ENCODE measurements around the gene GPC6.

The GPC6 gene

GRCh38 chr13:94352057-94352456 is 1125.5 kb downstream of the GPC6 start:
- Histone ChIP-seq H3K4me1 (ENCODE audit: insufficient read depth, low read length) (no peaks in the 10 kb centered on the region), H3K27ac (ENCODE audit: low read length) (no peak overlapping the region), H3K4me3 (ENCODE audit: low read length) (no peak overlapping the region), H3K27me3 (ENCODE audit: insufficient read depth, low read length) (no peaks in the 10 kb centered on the region), H3K9ac (ENCODE audit: low read depth, low read length) (no peak overlapping the region), H3K9me3 (ENCODE audit: insufficient read depth, low read depth, low read length) (no peaks in the 10 kb centered on the region), H3K36me3 (ENCODE audit: insufficient read depth, low read depth, low read length) (no peaks in the 10 kb centered on the region)

DNA sequence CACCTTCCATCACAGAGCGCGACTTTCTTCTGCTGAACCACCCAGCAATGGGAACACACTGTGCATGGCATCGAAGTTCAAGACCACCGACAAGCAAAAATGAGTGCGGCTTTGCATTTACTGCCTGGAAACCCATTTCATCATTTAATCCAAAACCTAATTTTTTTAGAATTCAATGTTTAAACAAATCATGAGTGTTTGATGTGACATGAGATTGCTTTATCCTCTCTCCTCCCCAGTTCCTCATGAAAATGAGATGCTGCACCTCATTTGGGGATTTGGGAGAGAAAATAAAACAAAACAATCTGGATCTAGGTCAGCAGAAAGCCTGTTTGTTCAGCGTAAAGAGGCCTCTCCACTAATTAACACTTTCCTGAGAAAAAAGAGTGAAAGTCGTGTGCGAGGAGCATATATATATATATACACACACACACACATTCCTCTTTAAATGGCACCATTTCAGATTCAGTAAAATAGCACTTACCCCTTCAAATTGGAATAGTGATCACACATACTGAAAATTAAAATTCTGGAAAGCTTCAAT is 1126.6 kb downstream of the GPC6 start:
- Histone ChIP-seq H3K27ac (ENCODE audit: low read length) (no peak overlapping the region), H3K9me3 (ENCODE audit: insufficient read depth, low read depth, low read length) (no peaks in the 10 kb centered on the region), H3K36me3 (ENCODE audit: insufficient read depth, low read depth, low read length) (no peaks in the 10 kb centered on the region), H3K27me3 (ENCODE audit: insufficient read depth, low read length) (no peaks in the 10 kb centered on the region), H3K9ac (ENCODE audit: low read depth, low read length) (no peak overlapping the region), H3K4me1 (ENCODE audit: insufficient read depth, low read length) (no peaks in the 10 kb centered on the region), H3K4me3 (ENCODE audit: low read length) (no peak overlapping the region)

DNA sequence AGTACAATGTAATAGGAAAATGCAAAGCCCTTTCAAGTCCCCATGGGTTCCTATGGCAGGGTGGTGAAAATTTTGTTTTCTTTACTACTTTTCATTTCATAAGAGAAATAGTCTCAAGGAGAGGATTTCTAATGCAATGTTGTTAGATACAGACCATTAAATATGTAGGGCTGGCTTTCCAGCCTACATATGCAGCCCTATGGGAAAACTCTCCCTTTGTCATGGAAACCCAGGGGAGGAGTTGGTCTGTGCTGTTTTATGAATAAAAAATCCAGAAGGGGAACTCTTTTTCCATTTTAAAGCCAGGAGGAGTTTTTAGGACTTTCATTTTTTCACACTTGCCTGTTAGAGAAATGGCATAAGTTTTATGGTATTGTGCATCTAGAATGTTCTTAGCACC is 1133.3 kb downstream of the GPC6 start:
- Histone ChIP-seq H3K4me1 (ENCODE audit: insufficient read depth, low read length) (no peaks in the 10 kb centered on the region), H3K9me3 (ENCODE audit: insufficient read depth, low read depth, low read length) (no peaks in the 10 kb centered on the region), H3K36me3 (ENCODE audit: insufficient read depth, low read depth, low read length) (no peaks in the 10 kb centered on the region), H3K4me3 (ENCODE audit: low read length) (no peak overlapping the region), H3K27ac (ENCODE audit: low read length) (no peak overlapping the region), H3K9ac (ENCODE audit: low read depth, low read length) (no peak overlapping the region), H3K27me3 (ENCODE audit: insufficient read depth, low read length) (no peaks in the 10 kb centered on the region)

DNA sequence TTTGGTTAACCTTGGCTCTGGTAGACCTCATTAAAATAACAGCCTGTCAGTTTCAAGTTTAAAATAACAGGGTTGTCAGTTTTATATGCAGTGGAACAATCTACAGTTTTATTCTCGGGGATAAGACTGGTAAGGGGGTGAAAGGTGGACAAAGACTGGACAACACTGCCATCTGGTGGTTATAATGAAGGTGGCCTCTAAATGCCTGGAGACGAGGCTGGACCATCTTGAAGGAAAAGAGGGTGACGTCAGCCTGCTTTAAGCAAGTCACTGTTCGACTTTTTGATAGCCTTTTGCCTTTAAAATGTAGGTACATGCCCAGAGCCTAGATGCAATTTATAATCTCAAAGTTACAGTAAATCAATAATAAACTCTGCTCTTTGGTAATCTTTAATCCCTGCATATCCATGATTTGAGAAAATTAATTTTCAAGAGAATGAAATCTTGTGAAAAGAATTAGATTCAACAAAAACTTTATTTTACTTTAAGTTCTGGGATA is 1135.9 kb downstream of the GPC6 start:
- Histone ChIP-seq H3K9ac (ENCODE audit: low read depth, low read length) (no peak overlapping the region), H3K27ac (ENCODE audit: low read length) (no peak overlapping the region), H3K4me1 (ENCODE audit: insufficient read depth, low read length) (0 out of 2 replicates have a peak, but pooled peaks cover 2% of the 10 kb centered on the region), H3K4me3 (ENCODE audit: low read length) (no peak overlapping the region), H3K36me3 (ENCODE audit: insufficient read depth, low read depth, low read length) (no peaks in the 10 kb centered on the region), H3K27me3 (ENCODE audit: insufficient read depth, low read length) (no peaks in the 10 kb centered on the region), H3K9me3 (ENCODE audit: insufficient read depth, low read depth, low read length) (no peaks in the 10 kb centered on the region)

DNA sequence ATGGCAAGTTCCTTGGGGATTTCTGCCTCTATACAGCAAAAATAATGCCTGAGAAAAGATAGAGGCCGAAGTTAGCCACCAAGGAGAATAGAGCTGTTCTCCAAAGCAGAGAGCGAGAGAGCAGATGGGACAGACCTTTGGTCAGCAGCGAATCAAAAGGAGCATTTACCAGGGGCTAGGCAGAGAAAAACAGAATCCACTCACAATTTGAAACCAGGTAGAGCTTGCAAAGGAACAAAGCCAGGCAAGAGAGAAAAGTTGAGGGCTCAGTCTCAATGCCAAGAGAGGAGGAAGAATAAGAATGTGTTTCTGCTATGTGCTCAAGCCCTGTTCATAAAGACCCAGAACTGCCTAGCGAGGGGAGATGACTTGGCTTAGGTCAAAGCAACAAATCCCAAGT is 1140.1 kb downstream of the GPC6 start:
- no peaks in the 10 kb centered on the region for H3K27me3 ChIP-seq (ENCODE audit: insufficient read depth, low read length)
- H3K27ac ChIP-seq (ENCODE audit: low read length) = no peak overlapping the region
- H3K4me1 ChIP-seq (ENCODE audit: insufficient read depth, low read length) = 0 out of 2 replicates have a peak, but pooled peaks cover 2% of the 10 kb centered on the region
- H3K9ac ChIP-seq (ENCODE audit: low read depth, low read length) = no peak overlapping the region
- no peak overlapping the region for H3K4me3 ChIP-seq (ENCODE audit: low read length)
- no peaks in the 10 kb centered on the region for H3K9me3 ChIP-seq (ENCODE audit: insufficient read depth, low read depth, low read length)
- H3K36me3 ChIP-seq (ENCODE audit: insufficient read depth, low read depth, low read length) = no peaks in the 10 kb centered on the region

- no peaks in the 10 kb centered on the region for H3K36me3 ChIP-seq (ENCODE audit: insufficient read depth, low read depth, low read length)
- no peaks in the 10 kb centered on the region for H3K27me3 ChIP-seq (ENCODE audit: insufficient read depth, low read length)
- no peak overlapping the region for H3K4me3 ChIP-seq (ENCODE audit: low read length)
- H3K9me3 ChIP-seq (ENCODE audit: insufficient read depth, low read depth, low read length) = no peaks in the 10 kb centered on the region
- H3K27ac ChIP-seq (ENCODE audit: low read length) = no peak overlapping the region
- no peak overlapping the region for H3K9ac ChIP-seq (ENCODE audit: low read depth, low read length)
- H3K4me1 ChIP-seq (ENCODE audit: insufficient read depth, low read length) = 0 out of 2 replicates have a peak, but pooled peaks cover 2% of the 10 kb centered on the region
Observed at GRCh38 chr13:94369972-94370436, 1143.4 kb downstream of the GPC6 start.

- Histone ChIP-seq H3K4me1 (ENCODE audit: insufficient read depth, low read length) (no peaks in the 10 kb centered on the region), H3K27ac (ENCODE audit: low read length) (no peak overlapping the region), H3K4me3 (ENCODE audit: low read length) (no peak overlapping the region), H3K27me3 (ENCODE audit: insufficient read depth, low read length) (no peaks in the 10 kb centered on the region), H3K9ac (ENCODE audit: low read depth, low read length) (no peak overlapping the region), H3K9me3 (ENCODE audit: insufficient read depth, low read depth, low read length) (no peaks in the 10 kb centered on the region), H3K36me3 (ENCODE audit: insufficient read depth, low read depth, low read length) (no peaks in the 10 kb centered on the region)
Observed at GRCh38 chr13:94371855-94372254, 1145.2 kb downstream of the GPC6 start.

DNA sequence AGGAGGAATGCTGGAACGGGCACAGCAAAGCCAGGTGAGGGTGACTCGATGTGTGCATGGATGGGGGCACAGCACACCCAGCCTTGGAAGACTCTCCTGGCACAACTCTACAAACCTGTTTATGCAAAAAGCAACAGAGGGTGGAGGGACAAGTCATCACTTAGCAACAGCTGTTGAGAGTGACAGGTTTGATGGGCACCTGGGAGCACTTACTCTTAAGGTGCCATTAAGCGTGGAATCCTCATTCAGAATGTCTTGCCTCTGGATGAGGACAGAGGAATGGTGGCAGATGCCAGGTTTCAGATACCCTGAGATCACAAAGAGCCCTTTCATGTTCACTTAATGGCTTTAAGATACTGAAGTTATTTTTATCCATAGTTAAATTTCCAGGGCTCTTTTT is 1155.9 kb downstream of the GPC6 start:
- no peaks in the 10 kb centered on the region; the same call in 1 of the 2 replicates for H3K4me1 ChIP-seq (ENCODE audit: insufficient read depth, low read length)
- H3K9ac ChIP-seq (ENCODE audit: low read depth, low read length) = no peak overlapping the region
- no peaks in the 10 kb centered on the region for H3K9me3 ChIP-seq (ENCODE audit: insufficient read depth, low read depth, low read length)
- no peak overlapping the region for H3K4me3 ChIP-seq (ENCODE audit: low read length)
- no peaks in the 10 kb centered on the region for H3K27me3 ChIP-seq (ENCODE audit: insufficient read depth, low read length)
- H3K27ac ChIP-seq (ENCODE audit: low read length) = no peak overlapping the region
- H3K36me3 ChIP-seq (ENCODE audit: insufficient read depth, low read depth, low read length) = no peaks in the 10 kb centered on the region

DNA sequence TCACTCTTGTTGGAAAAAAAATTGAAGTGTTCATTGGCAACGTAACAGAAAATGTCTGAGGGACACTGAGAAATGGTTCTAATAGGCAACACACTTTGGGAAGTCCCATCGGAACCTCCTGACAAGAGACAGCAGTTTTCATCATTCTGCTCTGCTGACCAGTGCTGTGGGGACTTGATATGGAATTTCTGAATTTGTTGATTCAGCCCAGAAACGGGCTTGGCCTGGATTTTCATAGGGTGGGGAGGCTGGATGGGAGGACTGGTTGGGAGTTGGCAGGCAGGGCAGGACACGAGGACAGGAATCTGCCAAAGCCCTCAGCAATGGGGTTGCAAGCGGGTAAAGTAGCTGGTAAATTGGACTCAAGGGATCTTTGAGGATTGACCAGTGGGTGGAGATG is 1156.4 kb downstream of the GPC6 start:
- Histone ChIP-seq H3K9me3 (ENCODE audit: insufficient read depth, low read depth, low read length) (no peaks in the 10 kb centered on the region), H3K27ac (ENCODE audit: low read length) (no peak overlapping the region), H3K36me3 (ENCODE audit: insufficient read depth, low read depth, low read length) (no peaks in the 10 kb centered on the region), H3K4me1 (ENCODE audit: insufficient read depth, low read length) (no peaks in the 10 kb centered on the region; the same call in 1 of the 2 replicates), H3K9ac (ENCODE audit: low read depth, low read length) (no peak overlapping the region), H3K4me3 (ENCODE audit: low read length) (no peak overlapping the region), H3K27me3 (ENCODE audit: insufficient read depth, low read length) (no peaks in the 10 kb centered on the region)

DNA sequence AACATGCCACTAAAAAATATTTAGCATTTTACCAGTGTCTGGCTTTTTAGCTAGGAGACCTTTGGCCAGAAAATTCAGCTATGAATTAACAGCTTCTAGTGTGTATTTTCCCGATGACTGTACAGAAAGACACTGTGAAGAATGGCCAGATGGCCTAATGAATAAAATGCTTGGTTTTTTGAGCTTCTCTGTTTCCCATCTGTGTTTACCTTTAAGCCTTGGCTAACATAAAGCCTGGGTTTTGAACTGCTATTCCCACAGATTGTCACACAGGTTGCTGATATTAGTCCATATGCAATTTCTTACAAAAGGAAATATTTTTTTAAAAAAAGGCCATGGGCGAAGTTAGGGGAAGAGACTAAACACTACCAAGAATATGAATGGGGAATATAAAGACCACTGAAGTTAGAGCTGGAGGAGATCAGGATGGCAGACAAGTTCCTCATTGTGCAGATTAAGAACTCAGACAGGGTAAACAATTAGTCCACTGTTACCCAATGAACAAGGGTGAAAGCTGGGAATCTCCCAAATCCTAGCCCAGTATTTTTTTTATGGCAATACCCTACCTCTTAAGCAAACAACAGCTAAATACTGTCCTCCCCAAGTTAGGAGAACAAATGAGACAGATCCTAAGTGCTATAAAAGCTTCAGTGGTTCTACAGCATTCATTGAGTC is 1157.8 kb downstream of the GPC6 start:
- Histone ChIP-seq H3K9ac (ENCODE audit: low read depth, low read length) (no peak overlapping the region), H3K27me3 (ENCODE audit: insufficient read depth, low read length) (no peaks in the 10 kb centered on the region), H3K36me3 (ENCODE audit: insufficient read depth, low read depth, low read length) (no peaks in the 10 kb centered on the region), H3K4me1 (ENCODE audit: insufficient read depth, low read length) (no peaks in the 10 kb centered on the region; the same call in 1 of the 2 replicates), H3K27ac (ENCODE audit: low read length) (no peak overlapping the region), H3K4me3 (ENCODE audit: low read length) (no peak overlapping the region), H3K9me3 (ENCODE audit: insufficient read depth, low read depth, low read length) (no peaks in the 10 kb centered on the region)

GRCh38 chr13:94387047-94387446 is 1160.4 kb downstream of the GPC6 start:
- Histone ChIP-seq H3K27ac (ENCODE audit: low read length) (no peak overlapping the region), H3K36me3 (ENCODE audit: insufficient read depth, low read depth, low read length) (no peaks in the 10 kb centered on the region), H3K4me1 (ENCODE audit: insufficient read depth, low read length) (no peaks in the 10 kb centered on the region; the same call in 1 of the 2 replicates), H3K9me3 (ENCODE audit: insufficient read depth, low read depth, low read length) (no peaks in the 10 kb centered on the region), H3K4me3 (ENCODE audit: low read length) (no peak overlapping the region), H3K27me3 (ENCODE audit: insufficient read depth, low read length) (no peaks in the 10 kb centered on the region), H3K9ac (ENCODE audit: low read depth, low read length) (no peak overlapping the region)
